Nephron progenitor cell (in vitro differentiated cells): ENCODE measurements around the gene SYNPO.

Source experiments
- DNase-seq: peaks from one replicate; pipeline ENCODE4 v3.0.0; 2021
- H3K27ac Mint-ChIP-seq: 2 replicates; pipeline ENCODE4 v1.8.0; 2021; ENCODE audit warnings: mild to moderate bottlenecking, moderate library complexity, mixed read lengths
- H3K27me3 Mint-ChIP-seq: 2 replicates; pipeline ENCODE4 v1.8.0; 2021; ENCODE audit warnings: mild to moderate bottlenecking, low read depth, mixed read lengths; ENCODE audit not compliant: poor library complexity
- H3K36me3 Mint-ChIP-seq: 2 replicates; pipeline ENCODE4 v1.8.0; 2021; ENCODE audit warnings: low read depth, mixed read lengths
- H3K4me1 Mint-ChIP-seq: 2 replicates; pipeline ENCODE4 v1.8.0; 2021; ENCODE audit warnings: mixed read lengths
- H3K4me3 Mint-ChIP-seq: 2 replicates; pipeline ENCODE4 v1.8.0; 2021; ENCODE audit warnings: mild to moderate bottlenecking, moderate library complexity, mixed read lengths
- H3K9me3 Mint-ChIP-seq: 2 replicates; pipeline ENCODE4 v1.8.0; 2021; ENCODE audit warnings: mild to moderate bottlenecking, moderate library complexity, mixed read lengths
- CTCF ChIP-seq: fragments of 200-600 bp; sonication (generic); IDR thresholded peaks from 2 replicates; pipeline ENCODE4 v1.5.0; 2021; ENCODE audit warnings: antibody characterized with exemption

SYNPO gene

GRCh38 chr5:150651382-150651781 is 10.9 kb downstream of the SYNPO start:
- Mint-ChIP-seq H3K4me1 (peaks cover 62% of the 10 kb centered on the region), H3K36me3 (no peaks in the 10 kb centered on the region), H3K27me3 (peaks cover 4% of the 10 kb centered on the region), H3K9me3 (no peaks in the 10 kb centered on the region), H3K27ac (peak overlapping the region; percentile 5), H3K4me3 (peak overlapping the region; percentile 5)
- no peak for TF ChIP-seq CTCF
- no peak for DNase-seq

GRCh38 chr5:150651924-150652671 is 11.6 kb downstream of the SYNPO start:
- DNase-seq = no peak
- peaks cover 62% of the 10 kb centered on the region for H3K4me1 Mint-ChIP-seq
- no peaks in the 10 kb centered on the region for H3K36me3 Mint-ChIP-seq
- no peak overlapping the region for H3K4me3 Mint-ChIP-seq
- H3K9me3 Mint-ChIP-seq = no peaks in the 10 kb centered on the region
- H3K27ac Mint-ChIP-seq = peak overlapping the region; percentile 15
- H3K27me3 Mint-ChIP-seq = peaks cover 4% of the 10 kb centered on the region
- no peak for TF ChIP-seq CTCF

GRCh38 chr5:150653145-150653761 is 12.8 kb downstream of the SYNPO start:
- H3K36me3 Mint-ChIP-seq = no peaks in the 10 kb centered on the region
- TF ChIP-seq CTCF = no peak
- no peak overlapping the region for H3K4me3 Mint-ChIP-seq
- H3K9me3 Mint-ChIP-seq = no peaks in the 10 kb centered on the region
- no peak overlapping the region for H3K27ac Mint-ChIP-seq
- H3K27me3 Mint-ChIP-seq = peaks cover 6% of the 10 kb centered on the region
- no peak for DNase-seq
- peaks cover 65% of the 10 kb centered on the region for H3K4me1 Mint-ChIP-seq

GRCh38 chr5:150653762-150654556 is 13.5 kb downstream of the SYNPO start:
- Mint-ChIP-seq H3K9me3 (no peaks in the 10 kb centered on the region), H3K27ac (no peak overlapping the region), H3K4me1 (peaks cover 65% of the 10 kb centered on the region), H3K4me3 (no peak overlapping the region), H3K27me3 (peaks cover 6% of the 10 kb centered on the region), H3K36me3 (no peaks in the 10 kb centered on the region)
- no peak for DNase-seq
- TF ChIP-seq CTCF = no peak

GRCh38 chr5:150655221-150655620 is 14.8 kb downstream of the SYNPO start:
- Mint-ChIP-seq H3K4me3 (peak overlapping the region; percentile 14), H3K27ac (no peak overlapping the region), H3K27me3 (peaks cover 6% of the 10 kb centered on the region), H3K9me3 (no peaks in the 10 kb centered on the region), H3K36me3 (no peaks in the 10 kb centered on the region), H3K4me1 (peaks cover 71% of the 10 kb centered on the region)
- no peak for DNase-seq
- no peak for TF ChIP-seq CTCF
